ENCODE measurements around the gene GPHA2. TPM values are rescaled to one million over a fixed set of nuclear protein-coding genes. Genes with fewer than 3 reads are reported as not detected.

GPHA2 gene
- total and polyA plus RNA-seq, 10 of the 15 experiments (the other 5 are each of a cell fraction or from before 2014, with no cell fraction given), result not detected

DNA sequence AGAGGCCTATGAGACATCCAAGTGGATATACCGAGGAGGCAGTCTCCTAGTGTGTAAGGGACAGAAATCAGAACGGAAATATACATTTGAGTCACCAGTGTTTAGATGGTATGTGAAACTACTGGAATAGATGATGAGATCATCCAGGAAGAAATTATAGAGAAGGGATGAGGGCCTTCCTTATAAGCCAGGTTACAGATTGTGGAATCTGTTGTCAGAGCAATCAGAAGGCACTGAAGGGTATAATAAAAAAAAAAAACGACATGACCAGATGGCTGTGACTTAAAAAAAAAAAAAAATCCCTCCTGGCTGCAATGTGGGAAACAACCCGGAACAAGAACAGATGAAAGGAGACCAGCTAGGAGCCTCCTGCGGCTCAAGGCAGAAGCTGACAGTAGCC lies 33.5 kb upstream of the GPHA2 start:
- intact Hi-C loops (cut with micrococcal nuclease; ENCODE audit: unreplicated experiment) (no loop called here), in situ Hi-C loops (cut with MboI) (no loop called here)
- DNase-seq (ENCODE audit: low read depth, low spot score) (no peak), FAIRE-seq (no peak), ATAC-seq (no peak)
- Histone ChIP-seq H3K9me3 (replicated peaks; ENCODE audit: control insufficient read depth, insufficient read depth, low read length) (no peaks in the 10 kb centered on the region; the same call in 2 of the 3 replicates), H3K36me3 (ENCODE audit: control insufficient read depth in 2 of 2, insufficient read depth in 2 of 2, low read length in 1 of 2) (no peaks in the 10 kb centered on the region), H3K27ac (ENCODE audit: control insufficient read depth, insufficient read depth) (no peak overlapping the region), H2AFZ (ENCODE audit: control insufficient read depth, low read depth, low read length) (no peak overlapping the region), H4K20me1 (ENCODE audit: control insufficient read depth, insufficient read depth) (no peaks in the 10 kb centered on the region), H3K4me1 (ENCODE audit: control insufficient read depth, insufficient read depth, low read length) (peaks cover 8% of the 10 kb centered on the region), H3K27me3 (replicated peaks in 1 of 2; ENCODE audit: control insufficient read depth in 2 of 2, insufficient read depth in 2 of 2, low read length in 1 of 2) (no peaks in the 10 kb centered on the region), H3K4me2 (ENCODE audit: control insufficient read depth, insufficient read depth) (no peak overlapping the region), H3K4me3 (no peak overlapping the region), H3K9ac (ENCODE audit: control insufficient read depth, insufficient read depth, low read length) (no peak overlapping the region), H3K79me2 (ENCODE audit: control insufficient read depth, insufficient read depth, low read length) (no peaks in the 10 kb centered on the region)
- no TSS peak for BruUV-seq (replicated peaks)
- ChIA-PET CTCF (no interaction called here), POLR2A (no interaction called here), SMC1A (ENCODE audit: uncharacterized antibody, unreplicated experiment) (no interaction called here), RAD21 (ENCODE audit: unreplicated experiment) (no interaction called here)
- TF ChIP-seq ETV6 (conservative IDR thresholded peaks at IDR 0.05 in 1 of 2, IDR thresholded peaks at IDR 0.05 in 1 of 2; ENCODE audit: borderline replicate concordance in 1 of 2, low read depth in 1 of 2), result no peak
- no peak for TF ChIP-seq SUZ12 (IDR thresholded peaks at IDR 0.05; ENCODE audit: unreplicated experiment)
- TF ChIP-seq CBX3 (IDR thresholded peaks at IDR 0.05; ENCODE audit: borderline replicate concordance, low read depth), result no peak
- no peak for TF ChIP-seq JUNB (IDR thresholded peaks at IDR 0.05)
- TF ChIP-seq WRNIP1 (IDR thresholded peaks at IDR 0.05; ENCODE audit: borderline replicate concordance, low read depth, low read length), result no peak
- TF ChIP-seq BHLHE40 (IDR thresholded peaks at IDR 0.05; ENCODE audit: borderline replicate concordance in 1 of 2, low read depth in 2 of 2, low read length in 1 of 2), result no peak
- no peak for TF ChIP-seq NFIC (IDR thresholded peaks at IDR 0.05; ENCODE audit: low read depth, low read length)
- 37% methylated on average over 5 of the region's 5 CpGs for WGBS (ENCODE audit: insufficient coverage, insufficient replicate concordance, low lambda C conversion rate, missing lambda C conversion rate)

DNA sequence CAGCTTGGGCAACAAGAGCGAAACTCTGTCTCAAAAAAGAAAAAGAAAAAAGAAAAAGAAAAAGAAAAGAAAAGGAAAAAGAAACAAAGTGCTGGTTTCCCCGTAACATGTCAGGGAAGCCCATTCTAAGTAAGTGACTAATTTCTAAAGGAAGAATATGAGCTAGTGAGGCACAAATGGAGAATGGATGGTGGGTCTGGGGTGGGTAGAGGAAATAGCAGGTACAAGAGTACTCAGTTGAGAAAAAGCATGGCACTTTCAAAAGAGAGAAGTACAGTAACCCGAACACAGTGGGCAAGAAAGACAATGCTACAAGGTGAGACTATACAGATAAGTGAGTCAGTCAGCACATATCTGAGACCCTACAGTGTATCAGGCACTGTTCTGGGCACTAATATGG lies 31.7 kb upstream of the GPHA2 start:
- Histone ChIP-seq H3K4me3 (no peak overlapping the region), H2AFZ (ENCODE audit: control insufficient read depth, low read depth, low read length) (no peak overlapping the region), H3K79me2 (ENCODE audit: control insufficient read depth, insufficient read depth, low read length) (no peaks in the 10 kb centered on the region), H3K36me3 (ENCODE audit: control insufficient read depth in 2 of 2, insufficient read depth in 2 of 2, low read length in 1 of 2) (no peaks in the 10 kb centered on the region), H3K4me2 (ENCODE audit: control insufficient read depth, insufficient read depth) (no peak overlapping the region), H3K9ac (ENCODE audit: control insufficient read depth, insufficient read depth, low read length) (no peak overlapping the region), H3K4me1 (ENCODE audit: control insufficient read depth, insufficient read depth, low read length) (peaks cover 4% of the 10 kb centered on the region; the same call in 1 of the 2 replicates), H3K27me3 (replicated peaks in 1 of 2; ENCODE audit: control insufficient read depth in 2 of 2, insufficient read depth in 2 of 2, low read length in 1 of 2) (no peaks in the 10 kb centered on the region), H3K9me3 (replicated peaks; ENCODE audit: control insufficient read depth, insufficient read depth, low read length) (no peaks in the 10 kb centered on the region; the same call in 2 of the 3 replicates), H4K20me1 (ENCODE audit: control insufficient read depth, insufficient read depth) (no peaks in the 10 kb centered on the region), H3K27ac (ENCODE audit: control insufficient read depth, insufficient read depth) (no peak overlapping the region)
- no TSS peak for BruUV-seq (replicated peaks)
- POLR2A ChIA-PET, result interaction anchor here (0.6 kb wide), 1 partner anchor 17 kb away, joined by 3 read pairs; no protein-coding TSS in a partner anchor
- FAIRE-seq (no peak), ATAC-seq (no peak), DNase-seq (ENCODE audit: low read depth, low spot score) (no peak)
- TF ChIP-seq NFYA (IDR thresholded peaks at IDR 0.05; ENCODE audit: borderline replicate concordance, low read depth, low read length) (no peak), SMC3 (IDR thresholded peaks at IDR 0.05; ENCODE audit: borderline replicate concordance, low read length) (no peak), ZBTB33 (IDR thresholded peaks at IDR 0.05) (no peak), TCF12 (IDR thresholded peaks at IDR 0.05; ENCODE audit: low read depth, low read length) (no peak), PAX5 (IDR thresholded peaks at IDR 0.05; ENCODE audit: borderline replicate concordance, low read depth, low read length) (no peak)
- intact Hi-C loops (cut with micrococcal nuclease; ENCODE audit: unreplicated experiment), result no loop called here
- in situ Hi-C loops (cut with MboI), result no loop called here
- SMC1A ChIA-PET (ENCODE audit: uncharacterized antibody, unreplicated experiment), result interaction anchor here (1.0 to 1.2 kb wide), 3 partner anchors 13 to 182 kb away, joined by 3 read pairs; no protein-coding TSS in a partner anchor
- CTCF ChIA-PET, result interaction anchor here (1.0 kb wide), 1 partner anchor 46 kb away, joined by 3 read pairs; the partner anchor contains the start of gene ARL2
- WGBS (ENCODE audit: insufficient coverage, insufficient replicate concordance, low lambda C conversion rate, missing lambda C conversion rate), result 14% methylated on average over 3 of the region's 3 CpGs
- RAD21 ChIA-PET (ENCODE audit: unreplicated experiment), result no interaction called here

Data from GM12878 (cell line).